ELR (cell line): Measurements from ENCODE around the gene ZNF701.
"Not testable (repeated sequence)": the region's sequence is repeated elsewhere in the genome, so short reads cannot be mapped to it uniquely, and the experiment has no call there.

Source experiments
- DNase-seq: peaks from one replicate; pipeline ENCODE4 v3.0.0-alpha.2; 2015; ENCODE audit warnings: low read depth

The ZNF701 gene

GRCh38 chr19:52566588-52566987 lies 3.5 kb upstream of the ZNF701 start:
- DNase-seq, result peak; percentile 97

- no peak for DNase-seq
Observed at GRCh38 chr19:52567921-52568320, 2.2 kb upstream of the ZNF701 start.

- DNase-seq, result peak; percentile 52
Observed at GRCh38 chr19:52569638-52569999, 468 bp upstream of the ZNF701 start.

GRCh38 chr19:52584736-52585440 lies 14.8 kb downstream of the ZNF701 start:
- no peak for DNase-seq

GRCh38 chr19:52585604-52586003 lies 15.5 kb downstream of the ZNF701 start:
- DNase-seq, result no peak

GRCh38 chr19:52590728-52591127 lies 20.6 kb downstream of the ZNF701 start:
- no peak for DNase-seq

- peak; percentile 10 for DNase-seq
Observed at GRCh38 chr19:52592301-52592700, 22.2 kb downstream of the ZNF701 start.

GRCh38 chr19:52593441-52593840 lies 23.4 kb downstream of the ZNF701 start:
- not testable (repeated sequence) for DNase-seq

GRCh38 chr19:52599241-52599640 lies 29.2 kb downstream of the ZNF701 start:
- no peak for DNase-seq

- DNase-seq, result no peak
Observed at GRCh38 chr19:52600639-52601024, 30.5 kb downstream of the ZNF701 start.

GRCh38 chr19:52601025-52601973 lies 31.2 kb downstream of the ZNF701 start:
- DNase-seq, result peak; percentile 93

- peak; percentile 24 for DNase-seq
Observed at GRCh38 chr19:52601974-52602366, 31.9 kb downstream of the ZNF701 start.

GRCh38 chr19:52602941-52603340 lies 32.9 kb downstream of the ZNF701 start:
- peak; percentile 44 for DNase-seq

- DNase-seq, result peak; percentile 47
Observed at GRCh38 chr19:52603558-52604207, 33.6 kb downstream of the ZNF701 start.

GRCh38 chr19:52613299-52613906 lies 43.3 kb downstream of the ZNF701 start:
- DNase-seq, result no peak

- DNase-seq, result no peak
Observed at GRCh38 chr19:52621376-52621775, 51.3 kb downstream of the ZNF701 start.

GRCh38 chr19:52622261-52622660 lies 52.2 kb downstream of the ZNF701 start:
- no peak for DNase-seq

GRCh38 chr19:52626915-52627314 lies 56.8 kb downstream of the ZNF701 start:
- DNase-seq, result no peak

GRCh38 chr19:52627441-52627840 lies 57.4 kb downstream of the ZNF701 start:
- DNase-seq, result not testable (repeated sequence)

- DNase-seq, result no peak
Observed at GRCh38 chr19:52635786-52636570, 65.9 kb downstream of the ZNF701 start.
